ENCODE measurements around the gene EIF5A2. TPM values are rescaled to one million over a fixed set of nuclear protein-coding genes. Genes with fewer than 3 reads are reported as not detected.

Gene EIF5A2
- 1 to 10 TPM; 5.2 to 9.5 TPM for total RNA-seq

DNA sequence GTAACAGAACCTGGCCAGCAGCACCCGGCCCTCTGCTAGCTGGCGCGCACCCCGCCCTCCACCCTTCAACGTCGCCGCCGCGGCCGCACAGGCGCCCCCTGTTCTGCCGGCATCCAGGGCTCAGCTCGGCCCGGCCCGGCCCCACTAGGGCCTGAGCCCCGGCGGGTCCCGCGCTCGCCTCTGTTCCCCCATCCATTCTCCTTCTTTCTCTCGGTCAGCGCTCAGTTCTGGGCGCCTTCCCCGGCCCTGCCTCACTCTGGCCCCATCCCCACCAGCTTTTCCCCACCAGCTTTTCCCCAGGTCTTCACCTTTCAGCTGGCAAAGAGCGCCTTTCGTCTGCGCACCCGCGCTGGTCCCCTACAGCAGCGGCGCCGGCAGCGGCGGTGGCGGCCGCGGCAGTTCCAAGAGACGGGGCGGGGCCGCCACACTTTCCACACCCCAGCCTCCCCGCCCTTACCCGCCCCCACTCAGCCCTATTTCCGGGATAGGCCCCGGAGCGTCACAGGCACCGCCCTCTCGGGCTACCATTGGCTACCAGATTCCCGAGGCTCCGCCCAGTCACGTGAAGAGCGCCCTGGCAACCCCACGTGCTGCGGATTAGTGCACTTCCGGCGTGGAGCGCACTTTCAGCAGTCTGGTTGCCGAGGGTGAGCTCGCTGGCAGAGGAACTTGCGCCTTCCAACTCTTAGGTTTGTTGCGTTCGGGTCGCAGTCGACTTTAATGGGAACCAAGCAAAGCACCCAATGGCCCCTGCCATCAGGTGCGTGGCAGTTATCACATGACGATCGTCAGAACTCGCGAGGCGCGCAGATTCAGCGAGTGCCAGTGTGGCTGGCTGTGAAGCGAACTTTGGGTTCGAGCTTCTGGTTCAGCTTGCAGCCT lies at the start of gene EIF5A2:
TSS of gene EIF5A2 (minus strand) at position 403 of the 882 bp plus-strand sequence. CDS start 831 bp downstream, outside the sequence.
- peaks cover 8% of the 10 kb centered on the region for H3K9me3 Mint-ChIP-seq
- POLR2A ChIA-PET, result interaction anchor here (0.6 to 2.5 kb wide), 7 partner anchors 19 to 730 kb away, joined by 3 to 26 read pairs (median 3); partner anchors contain the start of gene RPL22L1
- H3K4me3 Mint-ChIP-seq, result peak within 1 kb of the TSS; percentile 95
- H3K4me1 Mint-ChIP-seq (ENCODE audit: low read depth), result peaks cover 25% of the 10 kb centered on the region
- H3K27me3 Mint-ChIP-seq, result no peaks in the 10 kb centered on the region
- TF ChIP-seq CTCF (IDR thresholded peaks at IDR 0.05), result no peak
- DNase-seq, result peak; percentile 98
- CTCF ChIA-PET, result interaction anchor here (1.1 to 1.7 kb wide), 2 partner anchors 39 to 60 kb away, joined by 4 to 5 read pairs; partner anchors contain the start of gene RPL22L1
- peak; percentile 98 for ATAC-seq
- intact Hi-C loops (cut with micrococcal nuclease), result loop anchor here (5.0 kb wide), 1 partner anchor 41 kb away; no protein-coding TSS in a partner anchor
- H3K36me3 Mint-ChIP-seq (ENCODE audit: low read depth), result peaks cover 7% of the 10 kb centered on the region
- peak within 1 kb of the TSS; percentile 93 for H3K27ac Mint-ChIP-seq

- intact Hi-C loops (cut with micrococcal nuclease), result no loop called here
- Mint-ChIP-seq H3K27ac (no peak overlapping the region), H3K4me3 (no peak overlapping the region), H3K4me1 (ENCODE audit: low read depth) (no peaks in the 10 kb centered on the region), H3K27me3 (peaks cover 3% of the 10 kb centered on the region), H3K9me3 (no peaks in the 10 kb centered on the region), H3K36me3 (ENCODE audit: low read depth) (no peaks in the 10 kb centered on the region)
- ChIA-PET POLR2A (no interaction called here), CTCF (no interaction called here)
- DNase-seq (no peak), ATAC-seq (no peak)
- no peak for TF ChIP-seq CTCF (IDR thresholded peaks at IDR 0.05)
Observed at GRCh38 chr3:170956647-170957046, 48.2 kb upstream of the EIF5A2 start.

DNA sequence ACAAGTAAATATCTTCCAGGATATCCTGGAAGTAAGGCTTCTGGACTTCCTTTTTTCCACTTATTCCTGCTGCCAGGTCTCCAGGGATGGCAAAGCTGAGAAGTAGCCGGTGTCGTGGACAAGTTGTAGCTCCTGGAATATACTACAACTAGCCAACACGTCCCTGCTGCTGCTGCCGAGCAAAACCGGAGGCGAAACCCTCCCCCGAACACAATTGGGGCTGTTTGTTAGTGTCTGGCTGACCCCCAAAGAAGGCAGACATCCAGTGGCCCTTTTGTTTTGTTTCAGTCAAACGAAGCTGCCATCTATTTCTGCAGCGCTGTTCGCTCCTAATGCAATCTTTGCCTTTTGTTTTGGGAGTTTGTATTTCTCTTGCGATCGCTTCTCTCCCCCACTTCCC lies 45.3 kb upstream of the EIF5A2 start:
- DNase-seq (no peak), ATAC-seq (no peak)
- Mint-ChIP-seq H3K4me1 (ENCODE audit: low read depth) (no peaks in the 10 kb centered on the region), H3K4me3 (no peak overlapping the region), H3K27ac (no peak overlapping the region), H3K36me3 (ENCODE audit: low read depth) (no peaks in the 10 kb centered on the region), H3K9me3 (no peaks in the 10 kb centered on the region), H3K27me3 (peaks cover 4% of the 10 kb centered on the region)
- CTCF ChIA-PET, result no interaction called here
- POLR2A ChIA-PET, result no interaction called here
- TF ChIP-seq CTCF (IDR thresholded peaks at IDR 0.05), result no peak
- intact Hi-C loops (cut with micrococcal nuclease), result no loop called here

- Mint-ChIP-seq H3K9me3 (no peaks in the 10 kb centered on the region), H3K4me3 (no peak overlapping the region), H3K27me3 (peaks cover 4% of the 10 kb centered on the region), H3K36me3 (ENCODE audit: low read depth) (no peaks in the 10 kb centered on the region), H3K27ac (no peak overlapping the region), H3K4me1 (ENCODE audit: low read depth) (no peaks in the 10 kb centered on the region)
- ATAC-seq (no peak), DNase-seq (no peak)
- POLR2A ChIA-PET, result no interaction called here
- intact Hi-C loops (cut with micrococcal nuclease), result no loop called here
- TF ChIP-seq CTCF (IDR thresholded peaks at IDR 0.05), result no peak
- CTCF ChIA-PET, result no interaction called here
Observed at GRCh38 chr3:170953229-170953628, 44.8 kb upstream of the EIF5A2 start.

GRCh38 chr3:170949211-170949610 lies 40.8 kb upstream of the EIF5A2 start:
- ChIA-PET POLR2A (no interaction called here), CTCF (interaction anchor here (1.1 kb wide), 1 partner anchor 11 kb away, joined by 3 read pairs; no protein-coding TSS in a partner anchor)
- H3K36me3 Mint-ChIP-seq (ENCODE audit: low read depth), result no peaks in the 10 kb centered on the region
- TF ChIP-seq CTCF (IDR thresholded peaks at IDR 0.05), result no peak
- intact Hi-C loops (cut with micrococcal nuclease), result no loop called here
- H3K27ac Mint-ChIP-seq, result no peak overlapping the region
- DNase-seq, result no peak
- H3K27me3 Mint-ChIP-seq, result peaks cover 6% of the 10 kb centered on the region
- no peak for ATAC-seq
- no peaks in the 10 kb centered on the region for H3K4me1 Mint-ChIP-seq (ENCODE audit: low read depth)
- no peaks in the 10 kb centered on the region for H3K9me3 Mint-ChIP-seq
- H3K4me3 Mint-ChIP-seq, result no peak overlapping the region

Measured in activated CD8-positive, alpha-beta T cell treated with anti-CD3 and anti-CD28 coated beads for 36 hours (primary cell).